Hepatocyte (in vitro differentiated cells): ENCODE data around the gene PTRHD1. TPM values are rescaled to one million over a fixed set of nuclear protein-coding genes. Genes with fewer than 3 reads are reported as not detected.
A peak's percentile ranks its signal among the peaks of the same experiment; 100 is the strongest.

Experiments used
- DNase-seq: peaks from one replicate; pipeline ENCODE4 v3.0.0-alpha.2; 2016; ENCODE audit warnings: low spot score
- H2AFZ ChIP-seq: fragments of 200-600 bp; sonication (generic); 2 replicates; pipeline ENCODE4 v1.6.0; 2016; ENCODE audit warnings: antibody characterized with exemption, mild to moderate bottlenecking
- H3K27ac ChIP-seq: fragments of 200-600 bp; sonication (generic); 2 replicates; pipeline ENCODE4 v1.5.1; 2016; ENCODE audit warnings: mild to moderate bottlenecking
- H3K27me3 ChIP-seq: fragments of 200-600 bp; sonication (generic); 2 replicates; pipeline ENCODE4 v1.6.1; 2016
- H3K36me3 ChIP-seq: fragments of 200-600 bp; sonication (generic); replicated peaks from 2 replicates; pipeline ENCODE4 v1.5.1; 2016; ENCODE audit warnings: low read depth; ENCODE audit not compliant: insufficient read depth
- H3K4me1 ChIP-seq: fragments of 200-600 bp; sonication (generic); 2 replicates; pipeline ENCODE4 v1.5.1; 2016; ENCODE audit warnings: mild to moderate bottlenecking, moderate library complexity; ENCODE audit not compliant: insufficient read depth
- H3K4me2 ChIP-seq: fragments of 200-600 bp; sonication (generic); 2 replicates; pipeline ENCODE4 v1.6.0; 2016
- H3K4me3 ChIP-seq: fragments of 200-600 bp; sonication (generic); 2 replicates; pipeline ENCODE4 v1.5.1; 2016; ENCODE audit warnings: mild to moderate bottlenecking
- H3K79me2 ChIP-seq: fragments of 200-600 bp; sonication (generic); 2 replicates; pipeline ENCODE4 v1.6.0; 2017; ENCODE audit warnings: mild to moderate bottlenecking
- H3K9me2 ChIP-seq: fragments of 200-600 bp; sonication (generic); replicated peaks from 2 replicates; pipeline ENCODE4 v1.6.0; 2017; ENCODE audit warnings: mild to moderate bottlenecking; ENCODE audit not compliant: insufficient read depth
- H3K9me3 ChIP-seq: fragments of 200-600 bp; sonication (generic); 2 replicates; pipeline ENCODE4 v1.5.1; 2016; ENCODE audit warnings: low read depth, mild to moderate bottlenecking
- H4K20me1 ChIP-seq: fragments of 200-600 bp; sonication (generic); 2 replicates; pipeline ENCODE4 v1.6.0; 2016; ENCODE audit warnings: mild to moderate bottlenecking; ENCODE audit not compliant: insufficient read depth, poor library complexity, severe bottlenecking
- CTCF ChIP-seq: fragments of 200-600 bp; sonication (generic); IDR thresholded peaks from 2 replicates; pipeline ENCODE4 v1.5.1; 2016; ENCODE audit warnings: antibody characterized with exemption, mild to moderate bottlenecking; ENCODE audit not compliant: poor library complexity
- EZH2 ChIP-seq: fragments of 200-600 bp; sonication (generic); IDR thresholded peaks from 2 replicates; pipeline ENCODE4 v1.6.1; 2016; ENCODE audit warnings: antibody characterized with exemption, mild to moderate bottlenecking, borderline replicate concordance
- EZH2phosphoT487 ChIP-seq: fragments of 200-600 bp; sonication (generic); IDR thresholded peaks from one replicate; pipeline ENCODE4 v1.6.1; 2018; ENCODE audit warnings: antibody characterized with exemption, mild to moderate bottlenecking, low read depth, moderate library complexity; ENCODE audit not compliant: unreplicated experiment, severe bottlenecking
- WGBS: methylation state at CpG from one replicate; pipeline ENCODE4 v1.1.6; 2016; ENCODE audit warnings: low lambda C conversion rate; ENCODE audit errors: missing lambda C conversion rate; 5-methylcytosine and 5-hydroxymethylcytosine counted together
- polyA plus RNA-seq: library from polyadenylated mRNA; unstranded; fragments of >200 nt; fragmentation: Nextera tagmentation; extraction: Ambion mirVana; gene quantifications from 2 replicates; pipeline ENCODE4 v1.2.1, GENCODE V29; 2016
- total RNA-seq: library from RNA; depleted of rRNA; stranded (reverse); fragments of >200 nt; gene quantifications from 2 replicates; pipeline ENCODE4 v1.2.3, GENCODE V29; 2014

The PTRHD1 gene
- total and polyA plus RNA-seq, 2 experiments from 2014 or later = 47.8 to 61.1 TPM

- WGBS = 94% methylated on average over 2 of the region's 2 CpGs
- Histone ChIP-seq H3K79me2 (peaks cover 55% of the 10 kb centered on the region), H3K4me2 (no peak overlapping the region), H3K9me3 (no peaks in the 10 kb centered on the region), H3K4me3 (no peak overlapping the region), H3K36me3 (no peaks in the 10 kb centered on the region), H3K4me1 (no peaks in the 10 kb centered on the region), H3K27ac (no peak overlapping the region), H4K20me1 (no peaks in the 10 kb centered on the region), H3K9me2 (no peaks in the 10 kb centered on the region), H3K27me3 (no peaks in the 10 kb centered on the region), H2AFZ (no peak overlapping the region)
- TF ChIP-seq EZH2phosphoT487 = no peak
- no peak for TF ChIP-seq EZH2
- TF ChIP-seq CTCF = no peak
- DNase-seq = no peak
These were observed 4.5 kb upstream of the PTRHD1 start for GRCh38 chr2:24797644-24798043.

DNA sequence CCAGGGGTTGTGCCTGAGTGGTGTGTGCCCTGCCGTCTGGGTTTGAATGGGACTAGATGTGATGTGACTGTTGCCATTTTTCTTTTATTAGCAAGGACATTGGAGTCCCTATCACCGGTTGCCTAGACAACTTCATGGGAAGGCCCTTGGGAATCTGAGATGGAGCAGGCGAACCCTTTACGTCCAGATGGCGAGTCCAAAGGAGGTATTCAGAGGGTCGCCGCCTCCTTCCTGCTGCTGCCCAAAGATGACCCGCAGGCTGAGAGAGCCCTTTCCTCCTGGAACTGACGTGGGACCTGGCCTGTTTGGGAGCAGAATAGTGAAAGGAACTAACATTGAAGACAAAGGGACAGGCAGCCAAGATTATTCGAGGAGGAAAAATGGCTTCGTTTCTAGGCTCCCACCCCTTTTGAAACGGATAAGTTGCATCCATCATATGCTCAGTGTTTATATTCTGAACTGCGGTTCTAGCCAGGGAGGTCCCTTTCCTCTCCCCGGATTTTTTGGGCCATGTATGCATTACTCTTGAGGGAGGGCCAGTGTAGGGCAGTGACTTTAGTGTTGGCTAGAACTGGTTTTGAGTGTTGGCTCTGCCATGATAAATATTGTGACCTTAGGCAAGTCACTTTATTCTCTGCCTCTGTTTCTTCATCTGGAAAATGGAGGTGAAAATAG lies 707 bp upstream of the PTRHD1 start:
- WGBS = 2% methylated on average over 14 of the region's 14 CpGs
- no peaks in the 10 kb centered on the region for H3K9me2 ChIP-seq
- H3K4me2 ChIP-seq = peak overlapping the region; percentile 83
- no peaks in the 10 kb centered on the region for H3K27me3 ChIP-seq
- TF ChIP-seq EZH2phosphoT487 (no peak), EZH2 (no peak), CTCF (no peak)
- peak overlapping the region; percentile 60 for H3K4me3 ChIP-seq
- DNase-seq = peak; percentile 19
- H3K36me3 ChIP-seq = no peaks in the 10 kb centered on the region
- H2AFZ ChIP-seq = peak overlapping the region; percentile 39
- no peaks in the 10 kb centered on the region for H3K9me3 ChIP-seq
- H3K79me2 ChIP-seq = peaks cover 52% of the 10 kb centered on the region
- H3K4me1 ChIP-seq = peaks cover 4% of the 10 kb centered on the region
- no peaks in the 10 kb centered on the region for H4K20me1 ChIP-seq
- peak overlapping the region; percentile 99 for H3K27ac ChIP-seq

DNA sequence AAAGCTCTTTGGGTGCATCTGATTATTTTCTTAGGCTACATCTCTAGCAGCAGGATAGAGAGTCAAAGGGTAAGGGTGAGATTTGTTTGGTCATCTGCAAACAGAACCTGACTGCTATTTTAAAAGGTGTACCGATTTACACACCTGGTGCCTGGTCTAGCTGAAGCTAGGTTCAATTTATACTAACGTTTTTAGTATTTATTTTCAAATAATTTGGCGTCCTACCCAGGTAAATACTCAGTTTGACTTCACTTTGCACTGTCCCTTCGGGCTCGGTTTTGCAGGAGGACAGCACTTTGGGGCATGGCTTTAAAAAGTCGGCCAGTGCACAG lies 683 bp downstream of the PTRHD1 start:
- Histone ChIP-seq H3K4me1 (peaks cover 4% of the 10 kb centered on the region), H3K36me3 (no peaks in the 10 kb centered on the region), H3K27me3 (no peaks in the 10 kb centered on the region), H3K9me2 (no peaks in the 10 kb centered on the region), H3K4me2 (peak overlapping the region; percentile 78), H4K20me1 (no peaks in the 10 kb centered on the region), H3K4me3 (peak overlapping the region; percentile 61), H2AFZ (peak overlapping the region; percentile 65), H3K79me2 (peaks cover 42% of the 10 kb centered on the region), H3K27ac (peak overlapping the region; percentile 99), H3K9me3 (no peaks in the 10 kb centered on the region)
- no peak for DNase-seq
- WGBS = 3% methylated on average over 6 of the region's 6 CpGs
- TF ChIP-seq EZH2phosphoT487 (no peak), CTCF (no peak), EZH2 (no peak)
